ENCODE results near the gene PLD1.
A peak's percentile ranks its signal among the peaks of the same experiment; 100 is the strongest.
"Not testable (repeated sequence)": the region's sequence is repeated elsewhere in the genome, so short reads cannot be mapped to it uniquely, and the experiment has no call there.

Gene PLD1

GRCh38 chr3:171606151-171606751 lies 204.0 kb downstream of the PLD1 start:
- peak; percentile 79 for DNase-seq

DNA sequence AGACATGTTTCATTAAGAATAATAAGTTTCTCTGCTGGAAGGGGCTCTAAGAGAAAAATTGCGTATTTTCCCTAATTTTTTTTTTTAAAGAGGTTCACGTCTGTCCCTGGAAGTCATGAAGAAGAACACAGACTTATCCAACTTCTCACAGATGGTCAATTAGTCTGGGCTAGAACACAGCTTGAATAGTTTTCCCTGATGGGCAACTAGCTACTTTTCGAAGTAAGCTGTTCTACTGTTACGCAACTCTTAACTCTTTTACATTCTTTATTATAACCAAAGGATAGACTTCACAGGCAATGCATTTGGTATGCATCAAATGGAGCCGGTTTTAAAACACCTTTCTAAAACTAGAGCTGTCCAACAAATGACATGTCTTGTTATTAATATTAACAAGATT lies 205.9 kb downstream of the PLD1 start:
- no peak for DNase-seq

- DNase-seq, result no peak
These were observed 208.2 kb downstream of the PLD1 start for GRCh38 chr3:171602072-171602471.

GRCh38 chr3:171600030-171600429 lies 210.3 kb downstream of the PLD1 start:
- DNase-seq, result no peak

- DNase-seq, result no peak
These were observed 211.3 kb downstream of the PLD1 start for GRCh38 chr3:171598990-171599389.

GRCh38 chr3:171592786-171593185 lies 217.5 kb downstream of the PLD1 start:
- DNase-seq, result no peak

GRCh38 chr3:171591070-171591469 lies 219.2 kb downstream of the PLD1 start:
- DNase-seq, result no peak

- DNase-seq, result no peak
These were observed 224.0 kb downstream of the PLD1 start for GRCh38 chr3:171586274-171586673.

DNA sequence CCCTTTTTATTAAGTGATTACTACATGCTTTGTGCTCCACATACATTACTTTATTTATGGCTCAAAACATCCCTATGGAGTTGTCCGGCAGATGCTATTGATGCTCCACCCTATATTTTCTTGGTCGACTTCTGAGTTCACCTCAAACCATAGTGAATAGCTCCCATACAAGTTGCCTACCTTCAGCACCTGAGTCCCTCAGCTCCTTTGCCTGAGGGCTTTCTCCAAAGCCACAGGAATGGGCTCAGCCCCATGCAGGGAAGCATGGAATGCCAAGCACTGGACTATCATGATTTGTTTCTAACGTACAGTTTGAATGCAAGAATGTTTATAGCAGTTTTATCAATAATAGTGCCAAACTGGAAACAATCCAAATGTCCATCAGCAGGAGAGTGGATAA lies 225.2 kb downstream of the PLD1 start:
- DNase-seq, result no peak

GRCh38 chr3:171584100-171584499 lies 226.2 kb downstream of the PLD1 start:
- no peak for DNase-seq

- DNase-seq, result no peak
These were observed 235.6 kb downstream of the PLD1 start for GRCh38 chr3:171574556-171575240.

DNA sequence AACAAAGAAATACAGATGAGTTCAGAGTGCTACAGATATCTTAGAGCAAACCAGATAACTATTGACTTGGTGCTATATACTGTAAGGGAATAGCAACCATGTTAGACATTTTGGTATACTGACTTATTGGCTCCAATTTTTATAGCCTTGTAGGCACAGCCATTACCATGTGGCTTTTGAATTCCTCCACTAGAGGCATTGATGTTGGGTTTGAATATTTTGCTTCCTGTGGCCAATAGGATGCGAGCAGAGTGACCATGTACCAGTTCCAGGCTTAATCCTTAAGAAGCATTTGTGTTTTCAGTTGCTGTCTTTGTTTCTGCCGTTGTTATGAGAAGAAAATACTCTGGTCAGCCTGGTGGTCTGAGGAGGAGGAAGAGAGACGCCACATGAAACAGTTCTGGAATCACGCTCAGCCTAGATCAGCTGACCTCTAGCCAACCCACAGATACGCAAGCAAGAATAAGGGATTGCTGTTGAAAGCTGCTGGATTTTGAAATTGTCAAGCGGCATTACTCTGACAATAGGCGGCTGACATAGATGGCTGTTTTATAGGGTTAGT lies 240.6 kb downstream of the PLD1 start:
- DNase-seq, result peak; percentile 9

DNA sequence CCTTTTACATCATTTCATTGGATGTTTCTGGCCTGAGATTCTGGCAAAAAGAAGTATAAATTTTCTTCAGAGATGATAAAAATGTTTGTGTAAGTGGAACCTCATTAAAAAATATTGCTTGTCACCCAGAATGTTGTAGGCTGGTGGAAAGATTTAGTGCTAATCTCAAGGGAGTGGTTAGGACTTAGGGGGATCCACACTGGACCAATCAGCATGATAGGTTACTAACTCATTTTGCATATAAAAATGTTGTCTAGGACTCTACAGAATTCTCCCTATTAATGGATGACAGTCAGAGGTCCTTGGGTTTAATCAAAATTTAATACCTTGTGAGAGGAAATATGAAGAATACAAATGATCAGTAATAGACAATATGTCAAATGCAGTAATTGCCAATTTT lies 241.5 kb downstream of the PLD1 start:
- no peak for DNase-seq

DNA sequence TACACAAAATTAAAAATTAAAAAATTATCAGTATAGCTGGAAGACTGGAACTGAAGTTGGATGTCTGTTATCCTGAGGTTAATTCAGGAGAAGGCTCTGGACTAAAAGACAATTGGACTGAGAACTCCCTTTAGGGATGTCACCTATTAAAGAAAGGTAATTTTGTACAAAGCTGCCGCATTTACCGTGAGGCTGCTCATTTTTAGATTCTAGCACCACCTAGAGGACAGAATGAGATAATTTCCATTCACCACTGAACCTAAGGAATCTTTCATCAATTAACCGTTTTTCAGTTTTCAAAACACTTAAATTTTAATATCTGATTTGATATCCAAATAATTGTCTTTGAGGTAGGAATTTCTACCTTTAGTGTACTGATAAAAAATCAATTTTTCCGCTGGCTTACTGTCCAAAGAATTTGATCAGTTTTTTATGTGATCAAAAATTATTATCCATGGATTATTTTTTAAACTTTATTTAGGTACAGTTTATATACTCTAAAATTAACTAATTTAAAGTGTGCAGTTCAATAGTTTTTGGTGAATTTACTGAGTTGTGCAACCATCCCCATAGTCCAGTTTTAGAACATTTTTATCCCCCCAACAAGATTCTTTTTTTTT lies 243.4 kb downstream of the PLD1 start:
- DNase-seq, result peak; percentile 58

DNA sequence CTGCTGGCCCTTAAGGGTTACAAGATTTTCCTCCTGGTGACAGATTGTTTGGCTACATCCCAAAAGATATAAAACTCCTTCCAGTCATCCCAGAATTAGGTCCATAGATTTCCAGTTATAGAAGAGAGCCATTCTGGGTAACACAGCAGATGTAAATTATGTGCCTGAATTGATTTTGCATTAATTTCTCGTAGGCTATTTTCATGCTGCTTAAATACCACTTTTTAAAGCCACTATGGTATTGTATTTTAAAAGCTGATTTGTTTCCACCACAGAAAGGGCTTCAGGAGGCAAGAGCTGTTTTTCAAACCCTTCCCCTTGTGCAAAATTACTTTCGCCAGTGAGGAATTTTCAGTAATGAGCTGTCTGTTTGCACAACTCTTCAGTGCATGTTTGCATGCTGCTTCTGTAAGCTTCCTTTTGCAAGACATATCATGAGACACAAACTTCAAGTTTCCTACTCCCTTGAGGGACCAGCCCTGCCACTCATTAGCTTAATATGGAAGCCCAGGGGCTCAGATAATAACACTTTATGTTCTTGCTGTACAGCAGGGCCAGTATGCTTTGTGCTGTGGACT lies 244.7 kb downstream of the PLD1 start:
- no peak for DNase-seq

GRCh38 chr3:171564748-171565480 lies 245.4 kb downstream of the PLD1 start:
- DNase-seq, result no peak

- DNase-seq, result no peak
These were observed 247.0 kb downstream of the PLD1 start for GRCh38 chr3:171563298-171563697.

- DNase-seq, result not testable (repeated sequence)
These were observed 247.8 kb downstream of the PLD1 start for GRCh38 chr3:171562459-171562858.

GRCh38 chr3:171561596-171562323 lies 248.5 kb downstream of the PLD1 start:
- no peak for DNase-seq

- no peak for DNase-seq
These were observed 250.7 kb downstream of the PLD1 start for GRCh38 chr3:171559586-171559985.

GRCh38 chr3:171558188-171558696 lies 252.0 kb downstream of the PLD1 start:
- no peak for DNase-seq

- DNase-seq, result no peak
These were observed 253.1 kb downstream of the PLD1 start for GRCh38 chr3:171557173-171557572.

Measured in OCI-M1 (cell line).